K562 (cell line): ENCODE data around the gene NR3C1. TPM values are rescaled to one million over a fixed set of nuclear protein-coding genes. Genes with fewer than 3 reads are reported as not detected.

Source experiments
- ATAC-seq: fragments of 200-7000 bp; cut with Tn5 transposase; 3 replicates; pipeline ENCODE4 v1.9.1; 2020; ENCODE audit warnings: moderate library complexity
- BruUV-seq: library from RNA; stranded (reverse); fragments of 400-500 nt; replicated peaks from 2 replicates; lab custom pipeline; 2021; lab: Mats Ljungman, UMichigan
- CTCF ChIA-PET: fragments of 300-600 bp; formaldehyde crosslinking; extraction: SDS; loops from one replicate; lab custom pipeline; 2021; ENCODE audit warnings: low intra/inter-chr PET ratio; lab: Yijun Ruan, JAX
- POLR2A ChIA-PET: fragments of 300-600, 350-650 bp; sonication (Branson Sonifier 250); formaldehyde crosslinking; extraction: SDS; loops from one replicate; lab custom pipeline; 2021; ENCODE audit warnings: antibody characterized with exemption, inconsistent platforms; lab: Yijun Ruan, JAX
- DNase-seq, 4 experiments: peaks; one replicate each; pipeline versions ENCODE4 v3.0.0 to v3.0.0-alpha.2; 2011 to 2018; ENCODE audit warnings: low spot score in 3 of 4, mixed read lengths in 3 of 4; ENCODE audit errors: extremely low read depth in 1 of 4
- FAIRE-seq: peaks from 2 replicates; lab custom pipeline; 2011; peaks lifted over from hg19 to GRCh38; lab: Jason Lieb, UNC
- H2AFZ ChIP-seq: 2 replicates; pipeline ENCODE4 v1.6.0; 2011; ENCODE audit warnings: low read depth, low read length, control low read depth, inconsistent platforms
- H3K27ac ChIP-seq: fragments of 200-600 bp; 3 replicates; pipeline ENCODE4 v1.8.0; 2011; ENCODE audit warnings: low read depth, mild to moderate bottlenecking, control low read depth, inconsistent platforms, low read length, moderate library complexity, mixed read lengths; ENCODE audit errors: extremely low read depth
- H3K27me3 ChIP-seq, 2 experiments: fragments of 300-600 bp in 1 of 2; 2 replicates in 1 of 2; 3 replicates in 1 of 2; pipeline versions ENCODE4 v1.6.0 to v1.8.0; 2011; ENCODE audit warnings: inconsistent platforms in 2 of 2, low read length in 2 of 2, mild to moderate bottlenecking in 1 of 2, mixed read lengths in 1 of 2, moderate library complexity in 1 of 2; ENCODE audit not compliant: control insufficient read depth in 2 of 2, insufficient read depth in 2 of 2
- H3K36me3 ChIP-seq: fragments of 300-600 bp; 3 replicates; pipeline ENCODE4 v1.8.0; 2011; ENCODE audit warnings: mild to moderate bottlenecking, low read length, inconsistent platforms; ENCODE audit not compliant: control insufficient read depth, insufficient read depth
- H3K4me1 ChIP-seq, 2 experiments: fragments of 200-600 bp in 1 of 2; replicated peaks in 1 of 2; 2 replicates in 1 of 2; 3 replicates in 1 of 2; pipeline versions ENCODE4 v1.5.1 to v1.8.0; 2011; ENCODE audit warnings: inconsistent platforms in 2 of 2, low read length in 2 of 2, mild to moderate bottlenecking in 1 of 2, mixed read lengths in 1 of 2, moderate library complexity in 1 of 2; ENCODE audit not compliant: control insufficient read depth in 2 of 2, insufficient read depth in 2 of 2
- H3K4me2 ChIP-seq: 2 replicates; pipeline ENCODE4 v1.6.1; 2011; ENCODE audit warnings: low read length, control low read depth, inconsistent platforms, mixed read lengths; ENCODE audit not compliant: insufficient read depth
- H3K4me3 ChIP-seq: fragments of 200-600 bp; sonication (generic), shearing (Covaris generic); 2 replicates; pipeline ENCODE4 v1.5.1; 2016; ENCODE audit warnings: control low read depth, inconsistent platforms
- H3K79me2 ChIP-seq: fragments of 200-600 bp; 3 replicates; pipeline ENCODE4 v1.8.0; 2011; ENCODE audit warnings: low read length, inconsistent platforms; ENCODE audit not compliant: control insufficient read depth, insufficient read depth
- H3K9ac ChIP-seq, 2 experiments: 2 replicates each; pipeline versions ENCODE4 v1.6.0 to v1.6.1; 2011; ENCODE audit warnings: low read depth in 2 of 2, low read length in 2 of 2, control low read depth in 1 of 2, inconsistent platforms in 1 of 2, mild to moderate bottlenecking in 1 of 2, mixed read lengths in 1 of 2; ENCODE audit not compliant: insufficient read depth in 1 of 2
- H3K9me1 ChIP-seq: one replicate; pipeline ENCODE4 v1.6.0; 2011; ENCODE audit warnings: inconsistent platforms, mild to moderate bottlenecking, low read length, moderate library complexity; ENCODE audit not compliant: control insufficient read depth, insufficient read depth
- H3K9me3 ChIP-seq: replicated peaks from 2 replicates; pipeline ENCODE4 v1.5.1; 2011; ENCODE audit warnings: low read depth, low read length, inconsistent platforms; ENCODE audit not compliant: control insufficient read depth, insufficient read depth
- H4K20me1 ChIP-seq: replicated peaks from 2 replicates; pipeline ENCODE4 v1.6.1; 2011; ENCODE audit warnings: low read length, inconsistent platforms, mixed read lengths; ENCODE audit not compliant: control insufficient read depth, insufficient read depth
- KDM1A ChIP-seq, 2 experiments: fragments of 450-650 bp; IDR thresholded peaks; 2 replicates each; pipeline ENCODE4 v1.6.1; 2016; ENCODE audit warnings: mild to moderate bottlenecking in 2 of 2
- KDM4B ChIP-seq, 2 experiments: fragments of 450-650 bp in 1 of 2; sonication (generic) in 1 of 2; IDR thresholded peaks; 2 replicates each; pipeline ENCODE4 v1.6.1; 2016 to 2017; ENCODE audit warnings: borderline replicate concordance in 2 of 2, antibody characterized with exemption in 1 of 2, low read depth in 1 of 2, mild to moderate bottlenecking in 1 of 2
- NFATC3 ChIP-seq: fragments of 450-650 bp; IDR thresholded peaks from 2 replicates; pipeline ENCODE4 v1.6.1; 2017; ENCODE audit warnings: mild to moderate bottlenecking
- ZKSCAN1 ChIP-seq: fragments of 150-350 bp; IDR thresholded peaks from 2 replicates; pipeline ENCODE4 v1.6.1; 2016; ENCODE audit warnings: low read depth, low read length
- WGBS: fragments of 100-300 bp; shearing (Covaris generic); methylation state at CpG from one replicate; pipeline ENCODE4 v1.1.6; 2016; ENCODE audit warnings: low coverage, mixed read lengths; ENCODE audit not compliant: insufficient coverage; ENCODE audit errors: missing lambda C conversion rate; 5-methylcytosine and 5-hydroxymethylcytosine counted together
- in situ Hi-C: fragments of 300-500 bp; cut with MboI; formaldehyde crosslinking; loops from 4 replicates; pipeline ENCODE4 v1.15.0; 2018; ENCODE audit warnings: inconsistent platforms, mixed read lengths
- intact Hi-C: fragments of 100-400 bp; cut with micrococcal nuclease; formaldehyde crosslinking; loops from 2 replicates; pipeline ENCODE4 v1.14.2; 2022
- polyA plus RNA-seq, 8 experiments: library from polyadenylated mRNA; depleted of rRNA in 4 of 8; stranded (reverse) in 5 of 8; unstranded in 3 of 8; fragments of >200 nt; fragmentation: Nextera tagmentation in 2 of 8; fragmentation: Illumina TruSeq in 1 of 8; extraction: Ambion mirVana in 2 of 8; extraction: Trizol in 1 of 8; gene quantifications; 2 replicates each; pipeline versions ENCODE4 v1.2.1 to v1.2.3, GENCODE V29; 2011 to 2014; ENCODE audit warnings: inconsistent platforms in 1 of 8, missing spikeins in 1 of 8
- total RNA-seq, 7 experiments: library from RNA; depleted of rRNA in 6 of 7; stranded (reverse); fragments of >200 nt in 6 of 7; fragmentation: Illumina TruSeq in 2 of 7; extraction: Trizol in 2 of 7; gene quantifications; 2 replicates each; pipeline versions ENCODE4 v1.2.1 to v1.2.3, GENCODE V29; 2011 to 2021; ENCODE audit warnings: low replicate concordance in 1 of 7
- TF ChIP-seq, protein P1 (sequence below), 2 experiments: fragments of 450-650 bp in 1 of 2; sonication (generic) in 1 of 2; formaldehyde crosslinking; conservative IDR thresholded peaks; 2 replicates each; pipeline versions ENCODE4 v1.4.0 to v1.8.1; 2020 to 2022; ENCODE audit warnings: mild to moderate bottlenecking in 1 of 2, missing genetic modification reagents in 1 of 2
- TF ChIP-seq, protein P2 (sequence below), 2 experiments: IDR thresholded peaks in 1 of 2; conservative IDR thresholded peaks in 1 of 2; 2 replicates each; pipeline ENCODE4 v1.6.1; 2016; ENCODE audit warnings: low read depth in 2 of 2, mild to moderate bottlenecking in 1 of 2, missing compliant biosample characterization in 1 of 2, missing genetic modification characterization in 1 of 2, moderate library complexity in 1 of 2

Gene NR3C1
- total and polyA plus RNA-seq, 9 of the 15 experiments (the other 6 are each of a cell fraction or from before 2014, with no cell fraction given) = 8.2 to 36.0 (median 15.0) TPM

DNA sequence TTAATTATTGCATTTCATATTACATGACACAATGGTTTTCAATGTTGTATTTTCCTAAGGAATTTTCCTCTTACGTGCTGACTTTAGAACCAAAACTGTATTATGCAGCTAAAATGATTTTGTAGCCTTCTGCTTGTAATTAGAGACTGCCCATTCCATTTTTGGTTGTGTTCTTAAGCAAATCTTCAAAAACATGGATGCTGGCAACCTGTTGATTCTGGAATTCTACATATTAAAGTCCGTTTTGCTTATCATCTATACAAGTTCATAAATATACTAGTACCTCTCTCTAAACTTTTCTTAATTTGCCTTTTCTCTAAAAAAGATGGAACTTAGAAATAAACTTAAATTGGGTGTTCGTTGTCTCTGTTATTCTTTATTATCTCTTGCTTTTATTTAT lies 88.3 kb downstream of the NR3C1 start:
- no peak overlapping the region for H3K4me2 ChIP-seq
- 76% methylated on average over 3 of the region's 3 CpGs for WGBS
- intact Hi-C loops (no loop called here), in situ Hi-C loops (no loop called here)
- BruUV-seq = no TSS peak
- CTCF ChIA-PET = no interaction called here
- H3K27ac ChIP-seq = no peak overlapping the region
- DNase-seq = no peak
- peaks cover 31% of the 10 kb centered on the region; the same call in 2 of the 3 replicates for H3K36me3 ChIP-seq
- H3K27me3 ChIP-seq = no peaks in the 10 kb centered on the region
- no peaks in the 10 kb centered on the region for H4K20me1 ChIP-seq
- POLR2A ChIA-PET = interaction anchor here (1.3 kb wide), 1 partner anchor 24 kb away, joined by 3 read pairs; no protein-coding TSS in a partner anchor
- TF ChIP-seq ZKSCAN1 (no peak), KDM1A (IDR thresholded peaks at IDR 0.05) (no peak), KDM4B (IDR thresholded peaks at IDR 0.05; ENCODE audit: borderline replicate concordance in 2 of 2, low read depth in 1 of 2) (no peak), NFATC3 (no peak)
- TF ChIP-seq, protein P1, sequence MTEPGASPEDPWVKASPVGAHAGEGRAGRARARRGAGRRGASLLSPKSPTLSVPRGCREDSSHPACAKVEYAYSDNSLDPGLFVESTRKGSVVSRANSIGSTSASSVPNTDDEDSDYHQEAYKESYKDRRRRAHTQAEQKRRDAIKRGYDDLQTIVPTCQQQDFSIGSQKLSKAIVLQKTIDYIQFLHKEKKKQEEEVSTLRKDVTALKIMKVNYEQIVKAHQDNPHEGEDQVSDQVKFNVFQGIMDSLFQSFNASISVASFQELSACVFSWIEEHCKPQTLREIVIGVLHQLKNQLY (CRISPR knock-in tag; conservative IDR thresholded peaks at IDR 0.05) = no peak
- TF ChIP-seq, protein P2, sequence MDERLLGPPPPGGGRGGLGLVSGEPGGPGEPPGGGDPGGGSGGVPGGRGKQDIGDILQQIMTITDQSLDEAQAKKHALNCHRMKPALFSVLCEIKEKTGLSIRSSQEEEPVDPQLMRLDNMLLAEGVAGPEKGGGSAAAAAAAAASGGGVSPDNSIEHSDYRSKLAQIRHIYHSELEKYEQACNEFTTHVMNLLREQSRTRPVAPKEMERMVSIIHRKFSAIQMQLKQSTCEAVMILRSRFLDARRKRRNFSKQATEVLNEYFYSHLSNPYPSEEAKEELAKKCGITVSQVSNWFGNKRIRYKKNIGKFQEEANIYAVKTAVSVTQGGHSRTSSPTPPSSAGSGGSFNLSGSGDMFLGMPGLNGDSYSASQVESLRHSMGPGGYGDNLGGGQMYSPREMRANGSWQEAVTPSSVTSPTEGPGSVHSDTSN (CRISPR knock-in tag; IDR thresholded peaks at IDR 0.05; ENCODE audit: low read depth) = no peak
- TF ChIP-seq, protein P2 (tag; conservative IDR thresholded peaks at IDR 0.05; ENCODE audit: low read depth) = no peak
- no peak overlapping the region for H3K4me3 ChIP-seq
- no peaks in the 10 kb centered on the region; a peak in 2 of 5 replicates for H3K4me1 ChIP-seq
- no peak overlapping the region for H2AFZ ChIP-seq
- FAIRE-seq = no peak
- no peaks in the 10 kb centered on the region for H3K9me3 ChIP-seq
- peaks cover 18% of the 10 kb centered on the region for H3K79me2 ChIP-seq
- no peak overlapping the region for H3K9ac ChIP-seq
- no peak for ATAC-seq
- H3K9me1 ChIP-seq = no peaks in the 10 kb centered on the region
